Endothelial cell of umbilical vein (primary cell): ENCODE measurements around the gene HCN1. TPM values are rescaled to one million over a fixed set of nuclear protein-coding genes. Genes with fewer than 3 reads are reported as not detected.

Experiments
- BruUV-seq: library from RNA; stranded (reverse); fragments of 400-500 nt; replicated peaks from 2 replicates; lab custom pipeline; 2021; lab: Mats Ljungman, UMichigan
- CTCF ChIA-PET: fragments of 300-600, 350-600 bp; sonication (Branson Sonifier 250); formaldehyde crosslinking; loops from one replicate; lab custom pipeline; 2021; ENCODE audit warnings: antibody characterized with exemption, inconsistent platforms; lab: Charles Lee
- POLR2A ChIA-PET: fragments of 300-600, 350-600 bp; sonication (Branson Sonifier 250); formaldehyde crosslinking; loops from one replicate; lab custom pipeline; 2021; ENCODE audit warnings: antibody characterized with exemption, inconsistent platforms; lab: Charles Lee
- DNase-seq: peaks from one replicate; pipeline ENCODE4 v3.0.0-alpha.2; 2011; ENCODE audit warnings: low read depth, low spot score
- FAIRE-seq: peaks from 2 replicates; lab custom pipeline; 2011; peaks lifted over from hg19 to GRCh38; lab: Jason Lieb, UNC
- H2AFZ ChIP-seq: 2 replicates; pipeline ENCODE4 v1.6.0; 2012; ENCODE audit warnings: low read depth, low read length, control low read depth, inconsistent platforms
- H3K27ac ChIP-seq: 2 replicates; pipeline ENCODE4 v1.5.1; 2011; ENCODE audit warnings: low read depth, mild to moderate bottlenecking, control low read depth, low read length, moderate library complexity; ENCODE audit not compliant: insufficient read depth
- H3K27me3 ChIP-seq, 2 experiments: 2 replicates each; pipeline versions ENCODE4 v1.6.0 to v1.6.1; 2011; ENCODE audit warnings: low read length in 2 of 2, mixed read lengths in 1 of 2; ENCODE audit not compliant: control insufficient read depth in 2 of 2, insufficient read depth in 2 of 2
- H3K36me3 ChIP-seq, 2 experiments: 2 replicates in 1 of 2; 3 replicates in 1 of 2; pipeline ENCODE4 v1.5.1; 2011; ENCODE audit warnings: low read length in 2 of 2, mild to moderate bottlenecking in 1 of 2, moderate library complexity in 1 of 2; ENCODE audit not compliant: control insufficient read depth in 2 of 2, insufficient read depth in 2 of 2; ENCODE audit errors: extremely low read depth in 1 of 2
- H3K4me1 ChIP-seq: 3 replicates; pipeline ENCODE4 v1.5.1; 2011; ENCODE audit warnings: mild to moderate bottlenecking, low read length; ENCODE audit not compliant: control insufficient read depth, insufficient read depth; ENCODE audit errors: extremely low read depth
- H3K4me2 ChIP-seq: 2 replicates; pipeline ENCODE4 v1.6.1; 2011; ENCODE audit warnings: low read length, control low read depth, mixed read lengths; ENCODE audit not compliant: insufficient read depth
- H3K4me3 ChIP-seq, 3 experiments: fragments of 200-600 bp in 1 of 3; sonication (generic), shearing (Covaris generic) in 1 of 3; replicated peaks in 1 of 3; 2 replicates each; pipeline ENCODE4 v1.5.1; 2011 to 2016; ENCODE audit warnings: control low read depth in 3 of 3, low read length in 3 of 3, mild to moderate bottlenecking in 2 of 3, inconsistent platforms in 1 of 3, low read depth in 1 of 3, moderate library complexity in 1 of 3; ENCODE audit not compliant: insufficient read depth in 1 of 3
- H3K79me2 ChIP-seq: 2 replicates; pipeline ENCODE4 v1.6.0; 2012; ENCODE audit warnings: low read length, inconsistent platforms; ENCODE audit not compliant: control insufficient read depth, insufficient read depth
- H3K9ac ChIP-seq: replicated peaks from 2 replicates; pipeline ENCODE3; 2011; ENCODE audit warnings: low read length, control low read depth; ENCODE audit not compliant: insufficient read depth; ENCODE audit errors: extremely low read depth
- H3K9me1 ChIP-seq: replicated peaks from 3 replicates; pipeline ENCODE4 v1.6.0; 2011; ENCODE audit warnings: mild to moderate bottlenecking, low read length; ENCODE audit not compliant: control insufficient read depth, insufficient read depth; ENCODE audit errors: extremely low read depth
- H3K9me3 ChIP-seq: replicated peaks from 2 replicates; pipeline ENCODE4 v1.5.1; 2012; ENCODE audit warnings: low read length, inconsistent platforms; ENCODE audit not compliant: control insufficient read depth, insufficient read depth
- H4K20me1 ChIP-seq: replicated peaks from 2 replicates; pipeline ENCODE3; 2011; ENCODE audit warnings: mild to moderate bottlenecking, low read length; ENCODE audit not compliant: control insufficient read depth, insufficient read depth; ENCODE audit errors: extremely low read depth
- CTCF ChIP-seq, 2 donors: IDR thresholded peaks; 1 replicate in 1 of 2; 2 replicates in 1 of 2; pipeline ENCODE4 v1.5.1; 2011; ENCODE audit warnings: low read length in 2 of 2, mild to moderate bottlenecking in 2 of 2, moderate library complexity in 2 of 2, control low read depth in 1 of 2, inconsistent platforms in 1 of 2, low read depth in 1 of 2; ENCODE audit not compliant: insufficient read depth in 1 of 2; ENCODE audit errors: extremely low read depth in 1 of 2
- EZH2 ChIP-seq: IDR thresholded peaks from 2 replicates; pipeline ENCODE4 v1.6.1; 2012; ENCODE audit warnings: borderline replicate concordance, low read depth, mild to moderate bottlenecking, moderate library complexity, low read length, inconsistent platforms; ENCODE audit not compliant: severe bottlenecking
- FOS ChIP-seq: IDR thresholded peaks from 2 replicates; pipeline ENCODE4 v1.6.1; 2011; ENCODE audit warnings: mild to moderate bottlenecking, low read length, moderate library complexity, borderline replicate concordance; ENCODE audit not compliant: insufficient read depth
- GATA2 ChIP-seq: IDR thresholded peaks from 2 replicates; pipeline ENCODE4 v1.7.0; 2011; ENCODE audit warnings: low read depth, mild to moderate bottlenecking, moderate library complexity, mixed read lengths, low read length; ENCODE audit not compliant: insufficient read length, insufficient read depth
- JUN ChIP-seq: IDR thresholded peaks from 2 replicates; pipeline ENCODE4 v1.6.1; 2011; ENCODE audit warnings: borderline replicate concordance, low read depth; ENCODE audit not compliant: insufficient read length, insufficient read depth
- MYC ChIP-seq: IDR thresholded peaks from one replicate; pipeline ENCODE4 v1.6.1; 2011; ENCODE audit warnings: mild to moderate bottlenecking, low read depth, low read length
- POLR2A ChIP-seq: IDR thresholded peaks from 2 replicates; pipeline ENCODE4 v1.6.1; 2012; ENCODE audit warnings: low read depth, mild to moderate bottlenecking, control low read depth, low read length
- POLR2AphosphoS5 ChIP-seq: IDR thresholded peaks from 2 replicates; pipeline ENCODE4 v1.6.1; 2012; ENCODE audit warnings: low read depth, mild to moderate bottlenecking, control low read depth, low read length, moderate library complexity; ENCODE audit not compliant: insufficient read depth
- dilution Hi-C: fragments of 300-500 bp; cut with MboI; formaldehyde crosslinking; loops from one replicate; pipeline ENCODE4 v1.15.0; 2019; ENCODE audit warnings: low sequenced_read_pairs; ENCODE audit not compliant: extremely low pct_ligation_motif_present
- intact Hi-C: fragments of 100-400 bp; cut with micrococcal nuclease; formaldehyde crosslinking; loops from one replicate; pipeline ENCODE4 v1.10.0; 2022
- polyA plus RNA-seq, 4 experiments: library from polyadenylated mRNA; depleted of rRNA in 3 of 4; stranded (reverse) in 3 of 4; unstranded in 1 of 4; fragments of >200 nt; gene quantifications; 2 replicates each; pipeline versions ENCODE4 v1.2.1 to v1.2.3, GENCODE V29; 2011 to 2012; ENCODE audit warnings: missing spikeins in 1 of 4
- total RNA-seq: library from RNA; stranded (reverse); gene quantifications from 2 replicates; pipeline ENCODE4 v1.2.3, GENCODE V29; 2021
- TF ChIP-seq, protein P1 (sequence below): IDR thresholded peaks from 2 replicates; pipeline ENCODE4 v1.6.1; 2011; ENCODE audit not compliant: insufficient read depth, insufficient read length

The HCN1 gene
- total and polyA plus RNA-seq, 2 donors (not counting 3 experiments of a cell fraction or from before 2014, with no cell fraction given): not detected

DNA sequence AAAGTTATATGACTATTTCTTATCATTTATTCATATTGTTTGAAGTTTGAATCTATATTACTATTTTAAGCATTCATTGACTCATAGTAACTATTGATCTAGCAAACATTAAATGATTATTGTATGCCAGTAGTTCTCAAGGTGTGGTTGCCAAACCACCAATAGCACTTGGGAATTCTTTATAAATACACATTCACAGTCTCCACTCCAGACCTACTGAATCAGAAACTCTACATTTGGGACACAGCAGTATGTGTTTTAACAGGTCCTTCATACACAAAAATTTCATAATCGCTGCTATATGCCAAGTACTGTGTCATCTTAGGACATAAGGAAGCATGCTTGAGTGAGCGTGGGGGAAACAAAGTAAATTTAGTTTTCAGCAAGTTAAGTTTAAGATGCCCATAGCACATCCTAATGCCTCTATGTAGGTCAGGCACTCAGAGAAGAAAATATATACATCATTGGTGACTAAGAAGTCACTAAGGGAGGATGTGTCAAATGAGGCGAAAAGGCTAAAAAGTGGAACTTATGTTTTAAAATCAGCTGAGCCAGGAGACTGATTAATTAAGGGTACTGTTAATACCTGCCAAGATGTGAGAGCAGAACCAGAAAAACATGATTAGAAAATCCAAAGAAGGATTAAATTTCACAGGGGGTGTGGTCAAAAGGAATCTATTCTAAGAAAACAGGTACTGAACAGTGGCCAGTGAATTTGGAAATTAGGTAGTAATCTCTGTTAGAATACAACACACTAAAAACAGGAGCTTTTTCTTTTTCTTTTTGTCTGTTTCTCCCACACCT, 340.8 kb downstream of the HCN1 start:
- TF ChIP-seq POLR2A (no peak), FOS (no peak), POLR2AphosphoS5 (no peak)
- Histone ChIP-seq H3K4me2 (no peak overlapping the region), H3K79me2 (no peaks in the 10 kb centered on the region), H4K20me1 (no peaks in the 10 kb centered on the region), H3K27ac (no peak overlapping the region), H2AFZ (no peak overlapping the region), H3K9me3 (no peaks in the 10 kb centered on the region), H3K9me1 (no peaks in the 10 kb centered on the region), H3K36me3 (no peaks in the 10 kb centered on the region), H3K27me3 (no peaks in the 10 kb centered on the region), H3K4me1 (no peaks in the 10 kb centered on the region), H3K4me3 (no peak overlapping the region), H3K9ac (no peak overlapping the region)
- ChIA-PET POLR2A (no interaction called here), CTCF (no interaction called here)
- DNase-seq (no peak), FAIRE-seq (no peak)
- intact Hi-C loops: no loop called here
- dilution Hi-C loops: no loop called here
- no TSS peak for BruUV-seq

GRCh38 chr5:45336464-45336863, 359.7 kb downstream of the HCN1 start:
- Histone ChIP-seq H3K4me1 (no peaks in the 10 kb centered on the region), H2AFZ (no peak overlapping the region), H3K36me3 (no peaks in the 10 kb centered on the region), H3K79me2 (no peaks in the 10 kb centered on the region), H3K9me3 (no peaks in the 10 kb centered on the region), H3K27me3 (no peaks in the 10 kb centered on the region), H3K9me1 (no peaks in the 10 kb centered on the region), H3K4me3 (no peak overlapping the region), H3K27ac (no peak overlapping the region), H3K9ac (no peak overlapping the region), H3K4me2 (no peak overlapping the region), H4K20me1 (no peaks in the 10 kb centered on the region)
- DNase-seq: no peak
- CTCF ChIA-PET: no interaction called here
- POLR2A ChIA-PET: no interaction called here
- TF ChIP-seq CTCF (IDR thresholded peaks at IDR 0.05; ENCODE audit: extremely low read depth in 1 of 2, insufficient read depth in 1 of 2, low read depth in 1 of 2, low read length in 2 of 2) (no peak), POLR2A (no peak), MYC (no peak), FOS (no peak), EZH2 (no peak), GATA2 (no peak), POLR2AphosphoS5 (no peak), JUN (no peak)
- TF ChIP-seq, protein P1, sequence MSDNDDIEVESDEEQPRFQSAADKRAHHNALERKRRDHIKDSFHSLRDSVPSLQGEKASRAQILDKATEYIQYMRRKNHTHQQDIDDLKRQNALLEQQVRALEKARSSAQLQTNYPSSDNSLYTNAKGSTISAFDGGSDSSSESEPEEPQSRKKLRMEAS: no peak
- no peak for FAIRE-seq
- dilution Hi-C loops: no loop called here
- intact Hi-C loops: no loop called here
- BruUV-seq: no TSS peak
